ENCODE results near the gene SMARCA2. TPM values are rescaled to one million over a fixed set of nuclear protein-coding genes. Genes with fewer than 3 reads are reported as not detected.

The SMARCA2 gene
- total RNA-seq, 1 donor from 2014 or later = 160 TPM

GRCh38 chr9:2199999-2200796 lies 185.1 kb downstream of the SMARCA2 start:
- H3K4me3 ChIP-seq = no peak overlapping the region
- TF ChIP-seq CTCF (IDR thresholded peaks at IDR 0.05) = no peak
- no peak for DNase-seq (ENCODE audit: low spot score in 2 of 2)
- no peaks in the 10 kb centered on the region for H3K27me3 ChIP-seq
- H3K4me1 ChIP-seq = no peaks in the 10 kb centered on the region
- no peak overlapping the region for H3K27ac ChIP-seq
- no peaks in the 10 kb centered on the region for H3K9me3 ChIP-seq
- intact Hi-C loops (cut with DNase I) = no loop called here
- H3K36me3 ChIP-seq = peaks cover 0 to 16% of the 10 kb centered on the region in 2 donors

GRCh38 chr9:2208465-2208864 lies 193.3 kb downstream of the SMARCA2 start:
- no peaks in the 10 kb centered on the region for H3K27me3 ChIP-seq
- DNase-seq (ENCODE audit: low spot score in 2 of 2) = no peak
- no peak overlapping the region for H3K27ac ChIP-seq
- intact Hi-C loops (cut with DNase I) = no loop called here
- H3K36me3 ChIP-seq = no peaks in the 10 kb centered on the region
- H3K4me3 ChIP-seq = no peak overlapping the region
- H3K4me1 ChIP-seq = no peaks in the 10 kb centered on the region
- H3K9me3 ChIP-seq = no peaks in the 10 kb centered on the region
- no peak for TF ChIP-seq CTCF (IDR thresholded peaks at IDR 0.05)

- H3K27me3 ChIP-seq = no peaks in the 10 kb centered on the region
- no peak overlapping the region for H3K27ac ChIP-seq
- H3K9me3 ChIP-seq = no peaks in the 10 kb centered on the region
- intact Hi-C loops (cut with DNase I) = no loop called here
- DNase-seq (ENCODE audit: low spot score in 2 of 2) = no peak
- no peaks in the 10 kb centered on the region for H3K4me1 ChIP-seq
- no peak for TF ChIP-seq CTCF (IDR thresholded peaks at IDR 0.05)
- no peak overlapping the region for H3K4me3 ChIP-seq
- H3K36me3 ChIP-seq = no peaks in the 10 kb centered on the region
These were observed 193.8 kb downstream of the SMARCA2 start for GRCh38 chr9:2208991-2209390.

- TF ChIP-seq CTCF (IDR thresholded peaks at IDR 0.05) = no peak
- H3K27me3 ChIP-seq = no peaks in the 10 kb centered on the region
- no peaks in the 10 kb centered on the region for H3K4me1 ChIP-seq
- H3K9me3 ChIP-seq = no peaks in the 10 kb centered on the region
- H3K4me3 ChIP-seq = no peak overlapping the region
- no peaks in the 10 kb centered on the region for H3K36me3 ChIP-seq
- no peak overlapping the region for H3K27ac ChIP-seq
- DNase-seq (ENCODE audit: low spot score in 2 of 2) = no peak
- intact Hi-C loops (cut with DNase I) = no loop called here
These were observed 194.3 kb downstream of the SMARCA2 start for GRCh38 chr9:2209400-2209799.

- Histone ChIP-seq H3K27me3 (no peaks in the 10 kb centered on the region), H3K4me3 (no peak overlapping the region), H3K9me3 (no peaks in the 10 kb centered on the region), H3K36me3 (no peaks in the 10 kb centered on the region), H3K27ac (no peak overlapping the region), H3K4me1 (no peaks in the 10 kb centered on the region)
- intact Hi-C loops (cut with DNase I) = no loop called here
- DNase-seq (ENCODE audit: low spot score in 2 of 2) = no peak
- TF ChIP-seq CTCF (IDR thresholded peaks at IDR 0.05) = no peak
These were observed 195.1 kb downstream of the SMARCA2 start for GRCh38 chr9:2210201-2210600.

Data from ascending aorta (tissue), 2 donors.